GM18519 (cell line): ENCODE data around the gene CCR6.

ENCODE experiments used
- ATAC-seq: cut with Tn5 transposase; IDR thresholded peaks from one replicate; pipeline ENCODE4 v1.9.1; 2021; ENCODE audit warnings: mild to moderate bottlenecking, moderate library complexity; ENCODE audit not compliant: unreplicated experiment, low FRiP score

Gene CCR6

GRCh38 chr6:167097770-167098169, 25.1 kb upstream of the CCR6 start:
- no peak for ATAC-seq

GRCh38 chr6:167098825-167099225, 24.1 kb upstream of the CCR6 start:
- ATAC-seq: no peak

GRCh38 chr6:167099707-167100106, 23.2 kb upstream of the CCR6 start:
- ATAC-seq: no peak

GRCh38 chr6:167100241-167100674, 22.6 kb upstream of the CCR6 start:
- no peak for ATAC-seq

- ATAC-seq: no peak
Measured at GRCh38 chr6:167102318-167102717, 20.6 kb upstream of the CCR6 start.

- peak; percentile 81 for ATAC-seq
Measured at GRCh38 chr6:167103041-167103891, 19.6 kb upstream of the CCR6 start.

GRCh38 chr6:167104388-167104787, 18.5 kb upstream of the CCR6 start:
- no peak for ATAC-seq

GRCh38 chr6:167105060-167105459, 17.8 kb upstream of the CCR6 start:
- no peak for ATAC-seq

GRCh38 chr6:167106406-167106805, 16.5 kb upstream of the CCR6 start:
- ATAC-seq: no peak

- ATAC-seq: no peak
Measured at GRCh38 chr6:167107787-167108186, 15.1 kb upstream of the CCR6 start.

GRCh38 chr6:167108278-167108677, 14.6 kb upstream of the CCR6 start:
- no peak for ATAC-seq

- no peak for ATAC-seq
Measured at GRCh38 chr6:167109651-167110050, 13.2 kb upstream of the CCR6 start.

- ATAC-seq: no peak
Measured at GRCh38 chr6:167111597-167111996, 11.3 kb upstream of the CCR6 start.

GRCh38 chr6:167112421-167112820, 10.5 kb upstream of the CCR6 start:
- no peak for ATAC-seq

GRCh38 chr6:167113047-167113754, 9.7 kb upstream of the CCR6 start:
- ATAC-seq: peak; percentile 49

- peak; percentile 73 for ATAC-seq
Measured at GRCh38 chr6:167113935-167114910, 8.7 kb upstream of the CCR6 start.

GRCh38 chr6:167115054-167115453, 7.8 kb upstream of the CCR6 start:
- ATAC-seq: no peak

GRCh38 chr6:167116109-167116837, 6.6 kb upstream of the CCR6 start:
- no peak for ATAC-seq

GRCh38 chr6:167116838-167117228, 6.1 kb upstream of the CCR6 start:
- ATAC-seq: no peak

- no peak for ATAC-seq
Measured at GRCh38 chr6:167118006-167118405, 4.9 kb upstream of the CCR6 start.
